T-helper 2 cell treated with Interferon-gamma antibody and Interleukin-4, amounts not matched to agents 100 ng/mL and 5 ng/mL, for 36 hours (primary cell): ENCODE data around the gene SLC15A1. TPM values are rescaled to one million over a fixed set of nuclear protein-coding genes. Genes with fewer than 3 reads are reported as not detected.
"Not testable (repeated sequence)": the region's sequence is repeated elsewhere in the genome, so short reads cannot be mapped to it uniquely, and the experiment has no call there.

ENCODE experiments used
- intact Hi-C: fragments of 100-400 bp; cut with micrococcal nuclease; formaldehyde crosslinking; loops from one replicate; pipeline ENCODE4 v1.15.1; 2023
- total RNA-seq: library from RNA; stranded (reverse); gene quantifications from 2 replicates; pipeline ENCODE4 v1.2.3, GENCODE V29; 2022

SLC15A1 gene
- total RNA-seq, 1 donor from 2014 or later: not detected

GRCh38 chr13:98664510-98664909 is 88.0 kb downstream of the SLC15A1 start:
- intact Hi-C loops: no loop called here

DNA sequence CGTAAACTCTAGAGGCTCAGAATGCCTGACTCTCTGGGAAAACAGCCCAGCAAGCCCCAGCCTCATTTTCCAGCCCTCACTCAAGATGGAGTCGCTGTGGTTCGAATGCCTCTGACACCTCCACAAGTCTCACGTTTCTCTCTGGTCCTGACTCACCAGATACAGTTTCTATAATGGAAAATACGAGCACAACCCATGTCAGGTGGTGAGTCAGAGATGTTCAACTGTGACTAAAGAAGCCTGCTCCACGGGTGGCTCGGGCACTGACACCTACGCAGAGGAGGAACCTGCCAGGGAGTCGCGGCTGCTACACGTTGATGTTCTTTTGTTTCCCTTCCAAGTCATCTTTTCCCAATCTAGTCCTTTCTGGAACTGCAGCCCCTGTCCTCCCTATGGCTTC is 88.4 kb downstream of the SLC15A1 start:
- intact Hi-C loops: no loop called here

DNA sequence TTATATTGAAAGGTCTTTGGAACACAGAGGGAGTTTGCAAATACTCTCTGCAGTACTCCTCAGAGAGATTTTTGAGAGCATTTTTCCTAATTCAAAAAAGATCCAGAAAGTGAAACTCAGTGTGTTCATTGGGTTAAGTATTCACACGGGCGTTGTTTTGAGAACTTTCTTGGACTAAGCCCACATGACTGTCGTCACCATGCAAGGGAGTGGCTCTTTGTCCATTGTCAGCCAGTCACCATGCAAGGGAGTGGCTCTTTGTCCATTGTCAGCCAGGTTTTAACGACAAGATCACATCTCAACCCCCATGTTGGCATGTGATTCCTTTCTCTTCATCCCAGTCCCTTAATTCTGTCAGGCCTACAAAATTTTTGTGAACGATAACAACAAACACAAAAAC is 94.3 kb downstream of the SLC15A1 start:
- intact Hi-C loops: no loop called here

DNA sequence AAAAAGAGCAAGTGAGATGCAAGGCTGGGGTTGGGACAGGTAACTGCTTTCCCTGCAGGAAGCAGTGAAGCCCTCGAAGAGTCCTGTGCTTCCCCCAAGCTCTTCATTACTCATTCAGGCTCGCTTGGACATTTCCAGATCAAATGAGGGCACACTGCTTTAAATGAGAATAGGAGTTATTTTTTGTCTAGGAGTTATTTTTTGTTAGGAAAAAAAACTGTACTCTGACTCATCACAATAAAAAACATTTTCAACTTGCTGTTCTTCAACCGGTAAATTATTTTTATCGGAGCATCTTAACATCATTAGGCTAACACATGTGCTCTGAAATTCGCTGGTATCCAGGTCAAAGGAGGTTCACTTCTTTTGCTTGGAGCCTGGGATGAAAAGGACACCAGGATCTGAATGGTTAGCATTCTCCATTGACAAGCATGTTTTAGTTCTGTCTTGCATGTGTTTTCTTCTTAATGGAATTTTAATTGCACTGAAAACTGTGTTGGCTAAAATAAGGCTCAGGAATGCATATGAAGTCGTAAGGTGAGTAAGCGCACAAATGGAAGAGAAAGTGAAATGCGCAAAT is 94.9 kb downstream of the SLC15A1 start:
- intact Hi-C loops: no loop called here

- intact Hi-C loops: no loop called here
Observed at GRCh38 chr13:98656223-98656622, 96.2 kb downstream of the SLC15A1 start.

DNA sequence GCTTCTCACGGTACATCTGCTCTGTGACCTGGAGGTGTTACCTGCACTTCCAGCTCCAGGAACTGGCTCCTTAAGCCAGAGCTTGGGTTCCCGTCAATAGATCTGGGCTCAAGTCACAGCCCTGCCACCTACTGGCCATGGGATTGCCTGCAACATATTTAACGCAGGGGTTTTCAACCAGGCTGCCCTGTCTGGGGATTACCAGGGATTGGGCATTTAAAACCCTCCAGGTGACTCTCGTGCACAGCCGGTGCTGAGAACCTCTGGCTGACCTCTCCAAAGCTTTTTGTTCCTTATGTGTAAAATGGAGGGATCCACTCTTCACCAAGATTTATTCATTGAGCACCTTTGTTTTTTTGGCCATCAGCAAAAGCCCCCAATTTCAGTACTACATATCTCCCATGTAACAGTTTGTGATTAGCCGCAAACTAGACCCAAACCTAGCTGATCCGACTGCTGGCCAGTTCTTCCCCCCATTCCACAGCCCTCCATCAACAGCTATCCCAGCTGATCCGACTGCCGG is 98.9 kb downstream of the SLC15A1 start:
- intact Hi-C loops: loop anchor here (1.0 kb wide), 1 partner anchor 208 kb away; no protein-coding TSS in a partner anchor

GRCh38 chr13:98652721-98653462 is 99.6 kb downstream of the SLC15A1 start:
- intact Hi-C loops: loop anchor here (1.0 kb wide), 1 partner anchor 208 kb away; no protein-coding TSS in a partner anchor

DNA sequence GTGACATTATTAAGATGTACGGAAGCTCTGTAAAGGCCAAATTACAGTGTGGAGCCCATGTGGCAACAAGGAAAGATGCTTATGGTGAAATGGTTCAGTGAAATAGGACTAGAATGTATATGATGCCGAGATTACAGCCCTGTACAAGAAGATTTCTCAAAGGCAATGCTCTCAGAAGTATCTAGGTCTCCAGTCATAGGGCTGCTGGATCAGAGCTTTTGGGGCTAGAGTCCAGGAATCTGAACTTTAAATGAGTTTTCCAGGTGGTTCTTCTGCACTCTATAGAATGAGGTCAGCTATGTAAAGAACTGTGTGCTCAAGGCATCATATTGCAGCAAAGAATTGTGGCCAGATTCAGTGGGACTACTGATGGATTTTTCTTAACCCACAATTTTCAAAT is 100.2 kb downstream of the SLC15A1 start:
- intact Hi-C loops: no loop called here

DNA sequence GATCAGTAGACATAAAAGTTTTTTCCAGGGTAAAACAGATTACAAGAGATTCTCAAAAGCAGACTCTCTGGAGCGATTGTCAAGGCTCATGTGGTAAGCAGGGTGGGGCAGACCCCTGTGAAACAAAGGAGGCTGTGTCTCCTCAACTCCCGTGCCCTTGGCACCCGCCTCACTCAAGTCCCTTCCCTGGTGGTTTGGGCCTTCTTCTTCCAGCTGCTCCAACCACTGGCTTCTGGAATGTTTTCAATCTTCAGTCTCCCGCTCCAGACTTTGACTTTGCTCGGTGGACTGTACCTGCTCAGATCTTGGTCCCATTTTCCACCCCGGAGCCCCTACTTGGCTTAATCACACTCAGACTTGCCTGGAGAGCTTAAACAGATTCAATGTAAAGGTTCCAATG is 100.7 kb downstream of the SLC15A1 start:
- intact Hi-C loops: no loop called here

DNA sequence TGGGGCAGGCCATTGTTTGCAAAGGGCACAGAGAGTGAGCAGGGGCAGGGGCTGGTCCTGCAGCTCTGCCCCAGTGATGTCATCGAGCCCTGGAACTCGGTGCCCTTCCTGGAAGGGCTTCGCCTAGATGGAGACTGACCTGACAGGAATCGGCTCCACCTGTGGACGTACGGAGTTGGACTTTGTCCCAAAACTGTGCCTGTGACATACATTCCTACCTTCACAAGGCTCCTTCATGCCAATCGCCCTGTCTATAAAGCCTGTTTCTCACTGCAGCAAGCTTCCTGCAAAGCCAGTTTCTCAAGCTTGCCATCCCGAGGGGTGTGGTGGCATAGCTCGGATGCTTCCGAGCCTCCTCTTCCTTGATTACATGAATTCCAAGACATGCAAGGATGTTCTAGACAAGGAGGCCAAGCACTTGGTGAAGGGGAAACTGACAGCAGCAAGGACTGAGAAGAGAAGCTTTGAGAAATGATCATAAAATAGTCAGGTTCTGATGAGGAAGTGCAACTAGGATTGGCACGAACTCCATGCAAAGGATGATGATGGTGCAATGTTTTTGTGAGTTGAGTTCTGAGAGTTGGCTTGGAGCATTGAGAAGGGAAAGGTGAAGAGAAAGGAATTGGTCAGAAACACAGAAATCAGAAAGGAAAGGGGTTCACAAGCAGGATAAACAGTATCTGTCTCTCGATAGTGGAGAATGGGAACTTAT is 101.9 kb downstream of the SLC15A1 start:
- intact Hi-C loops: no loop called here

- intact Hi-C loops: no loop called here
Observed at GRCh38 chr13:98649861-98650260, 102.6 kb downstream of the SLC15A1 start.

GRCh38 chr13:98648686-98649085 is 103.8 kb downstream of the SLC15A1 start:
- intact Hi-C loops: no loop called here

DNA sequence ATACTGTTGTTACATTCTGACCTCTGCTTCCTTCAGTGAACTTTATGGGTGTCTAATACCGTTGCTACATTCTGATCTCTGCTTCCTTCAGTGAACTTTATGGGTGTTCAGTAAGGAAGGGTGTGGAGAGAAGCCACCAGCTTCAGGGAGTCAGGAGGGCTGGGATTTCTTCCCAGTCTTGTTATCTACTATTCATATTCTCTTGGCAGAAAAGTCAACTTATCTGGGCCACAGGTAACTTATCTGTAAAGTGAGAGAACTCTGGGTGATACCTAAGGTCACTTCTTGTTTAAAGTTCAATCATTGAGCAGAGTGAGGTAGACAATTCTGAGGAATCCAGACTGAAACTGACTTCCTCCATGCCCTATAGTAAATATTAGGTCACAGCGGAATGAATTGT is 104.3 kb downstream of the SLC15A1 start:
- intact Hi-C loops: no loop called here

GRCh38 chr13:98647121-98647520 is 105.4 kb downstream of the SLC15A1 start:
- intact Hi-C loops: no loop called here

DNA sequence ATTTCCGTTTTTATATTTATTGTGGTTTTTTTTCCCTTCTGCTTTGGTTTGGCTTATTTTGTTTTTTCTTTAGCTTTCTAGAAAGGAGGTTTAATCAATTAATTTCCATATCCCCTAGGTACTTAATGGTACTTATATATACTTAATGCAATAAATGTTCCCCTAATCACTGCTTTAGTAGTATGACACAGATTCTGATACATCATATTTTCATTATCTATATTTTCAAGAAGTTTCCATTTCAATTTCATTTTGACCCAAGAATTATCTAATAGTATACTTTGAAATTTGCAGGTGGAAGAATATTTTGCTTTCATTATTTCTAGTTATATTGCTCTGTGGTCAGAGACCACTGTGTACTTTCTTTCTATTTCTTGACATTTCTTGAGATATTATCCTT is 109.0 kb downstream of the SLC15A1 start:
- intact Hi-C loops: no loop called here

DNA sequence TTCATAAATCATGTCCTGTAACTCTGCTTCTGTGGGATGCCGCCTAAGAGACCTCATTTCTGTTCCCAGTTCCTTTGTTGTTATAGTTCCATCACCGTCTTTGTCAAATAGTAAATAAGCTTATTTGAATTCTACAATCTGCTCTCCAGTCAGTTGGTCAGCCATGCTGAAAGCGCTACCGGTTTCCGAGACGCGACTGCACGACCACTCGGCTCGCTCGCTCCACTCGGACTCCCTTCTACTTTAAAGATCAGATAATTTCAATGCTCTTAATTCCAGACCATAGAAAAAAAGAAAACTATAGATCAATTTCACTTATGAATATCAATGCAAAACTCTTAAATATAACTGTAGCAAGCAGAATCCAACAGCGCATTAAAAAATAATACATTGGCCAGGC is 111.4 kb downstream of the SLC15A1 start:
- intact Hi-C loops: no loop called here

DNA sequence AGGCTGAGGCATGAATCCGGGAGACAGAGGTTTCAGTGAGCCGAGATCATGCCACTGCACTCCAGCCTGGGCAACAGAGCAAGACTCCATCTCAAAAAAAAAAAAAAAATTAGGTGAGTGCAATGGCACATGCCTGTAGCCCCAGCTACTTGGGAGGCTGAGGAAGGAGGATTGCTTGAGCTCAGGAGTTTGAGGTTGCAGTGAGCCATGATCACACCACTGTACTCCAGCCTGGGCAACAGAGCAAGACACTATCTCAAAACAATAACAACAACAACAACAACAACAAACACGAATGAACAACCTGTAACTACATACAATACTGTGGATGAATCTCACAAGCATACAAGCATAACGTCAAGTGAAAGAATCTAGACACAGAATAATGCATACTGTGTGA is 112.7 kb downstream of the SLC15A1 start:
- intact Hi-C loops: not testable (repeated sequence)

- intact Hi-C loops: not testable (repeated sequence)
Observed at GRCh38 chr13:98638352-98638751, 114.1 kb downstream of the SLC15A1 start.
